Lung (tissue), 12 donors: ENCODE measurements around the gene TRAPPC3L. TPM values are rescaled to one million over a fixed set of nuclear protein-coding genes. Genes with fewer than 3 reads are reported as not detected.
A peak's percentile ranks its signal among the peaks of the same experiment; 100 is the strongest.

ENCODE experiments used
- ATAC-seq: fragments of 200-7000 bp; cut with Tn5 transposase; one replicate; pipeline ENCODE4 v1.9.1; 2020; ENCODE audit warnings: moderate number of reproducible peaks; ENCODE audit not compliant: insufficient read depth, low FRiP score
- DNase-seq, 3 donors: peaks; one replicate each; pipeline ENCODE4 v3.0.0-alpha.2; 2013 to 2017
- H3K27ac ChIP-seq, 2 donors: one replicate each; pipeline ENCODE4 v1.5.1; 2013; ENCODE audit warnings: mild to moderate bottlenecking in 2 of 2, moderate library complexity in 2 of 2, control low read depth in 1 of 2, inconsistent platforms in 1 of 2, low read depth in 1 of 2, low read length in 1 of 2
- H3K27me3 ChIP-seq, 3 donors: one replicate each; pipeline ENCODE4 v1.5.1; 2013; ENCODE audit warnings: low read length in 2 of 3; ENCODE audit not compliant: control insufficient read depth in 3 of 3, insufficient read depth in 3 of 3
- H3K36me3 ChIP-seq, 4 donors: one replicate each; pipeline ENCODE4 v1.5.1; 2013; ENCODE audit warnings: low read length in 4 of 4, mild to moderate bottlenecking in 1 of 4, moderate library complexity in 1 of 4; ENCODE audit not compliant: control insufficient read depth in 4 of 4, insufficient read depth in 4 of 4
- H3K4me1 ChIP-seq, 5 donors: one replicate each; pipeline ENCODE4 v1.5.1; 2013; ENCODE audit warnings: low read length in 5 of 5, mild to moderate bottlenecking in 2 of 5, moderate library complexity in 1 of 5; ENCODE audit not compliant: control insufficient read depth in 5 of 5, insufficient read depth in 5 of 5
- H3K4me3 ChIP-seq: one replicate; pipeline ENCODE4 v1.5.1; 2013; ENCODE audit warnings: mild to moderate bottlenecking, control low read depth, moderate library complexity
- H3K9ac ChIP-seq, 2 donors: one replicate each; pipeline ENCODE4 v1.5.1; 2013; ENCODE audit warnings: low read length in 2 of 2, control low read depth in 1 of 2; ENCODE audit not compliant: insufficient read depth in 1 of 2
- H3K9me3 ChIP-seq, 4 donors: one replicate each; pipeline ENCODE4 v1.5.1; 2013; ENCODE audit warnings: low read length in 3 of 4, mild to moderate bottlenecking in 1 of 4, moderate library complexity in 1 of 4; ENCODE audit not compliant: control insufficient read depth in 4 of 4, insufficient read depth in 3 of 4
- WGBS, 2 donors: extraction: QIAGEN DNeasy Blood & Tissue Kit; methylation state at CpG; one replicate each; pipeline ENCODE4 v1.1.7; 2013; 5-methylcytosine and 5-hydroxymethylcytosine counted together
- polyA plus RNA-seq, 2 donors: library from polyadenylated mRNA; stranded (reverse); fragments of 200-250 nt; gene quantifications; one replicate each; pipeline ENCODE4 v1.2.1, GENCODE V29; 2013
- total RNA-seq, 2 donors: library from RNA; depleted of rRNA in 1 of 2; stranded (reverse); fragments of >200 nt in 1 of 2; gene quantifications; one replicate each; pipeline ENCODE4 v1.2.1, GENCODE V29; 2014 to 2021
- TF ChIP-seq, protein P1 (sequence below): IDR thresholded peaks from 2 replicates; pipeline ENCODE4 v1.5.1; 2012; ENCODE audit warnings: mild to moderate bottlenecking; ENCODE audit errors: control extremely low read depth, extremely low read depth
- donor health status: control.
- donor health status: control.
- donor health status: Bipolar disorder and iron deficiency.
- donor health status: healthy.
- donor health status: DM: yes; HTN: yes; CAD: no.

Gene TRAPPC3L
- total and polyA plus RNA-seq, 4 donors = 0.07 to 0.28 (median 0.25) TPM; not detected in 1

DNA sequence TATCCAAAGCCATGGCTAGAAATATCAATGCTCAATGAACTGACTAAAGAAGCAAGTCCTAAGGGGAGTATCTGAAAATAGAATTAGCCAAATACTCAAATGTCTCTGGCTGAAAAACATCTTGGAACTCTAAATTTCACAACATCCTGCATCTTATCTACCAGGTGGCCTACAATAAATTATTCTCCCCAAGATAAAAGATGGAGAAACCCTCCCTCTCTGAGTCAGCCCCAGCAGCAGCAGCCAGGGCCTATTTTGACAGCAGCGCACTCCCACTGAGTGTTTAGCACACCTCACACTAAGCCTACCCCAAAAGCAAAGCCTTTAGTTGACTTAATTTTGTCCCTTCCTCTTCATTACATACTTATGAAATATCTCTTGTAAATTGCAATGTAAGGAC lies 78.4 kb downstream of the TRAPPC3L start:
- ATAC-seq = no peak
- 96 to 97% methylated on average over 1 of the region's 1 CpG for WGBS, 2 donors
- DNase-seq = no peak
- Histone ChIP-seq H3K27me3 (no peaks in the 10 kb centered on the region), H3K4me1 (peaks cover 0 to 27% (median 6%) of the 10 kb centered on the region in 5 donors), H3K9me3 (peaks cover 0 to 1% (median 0%) of the 10 kb centered on the region in 4 donors), H3K36me3 (no peaks in the 10 kb centered on the region), H3K9ac (no peak overlapping the region), H3K4me3 (no peak overlapping the region), H3K27ac (no peak overlapping the region)
- TF ChIP-seq, protein P1, sequence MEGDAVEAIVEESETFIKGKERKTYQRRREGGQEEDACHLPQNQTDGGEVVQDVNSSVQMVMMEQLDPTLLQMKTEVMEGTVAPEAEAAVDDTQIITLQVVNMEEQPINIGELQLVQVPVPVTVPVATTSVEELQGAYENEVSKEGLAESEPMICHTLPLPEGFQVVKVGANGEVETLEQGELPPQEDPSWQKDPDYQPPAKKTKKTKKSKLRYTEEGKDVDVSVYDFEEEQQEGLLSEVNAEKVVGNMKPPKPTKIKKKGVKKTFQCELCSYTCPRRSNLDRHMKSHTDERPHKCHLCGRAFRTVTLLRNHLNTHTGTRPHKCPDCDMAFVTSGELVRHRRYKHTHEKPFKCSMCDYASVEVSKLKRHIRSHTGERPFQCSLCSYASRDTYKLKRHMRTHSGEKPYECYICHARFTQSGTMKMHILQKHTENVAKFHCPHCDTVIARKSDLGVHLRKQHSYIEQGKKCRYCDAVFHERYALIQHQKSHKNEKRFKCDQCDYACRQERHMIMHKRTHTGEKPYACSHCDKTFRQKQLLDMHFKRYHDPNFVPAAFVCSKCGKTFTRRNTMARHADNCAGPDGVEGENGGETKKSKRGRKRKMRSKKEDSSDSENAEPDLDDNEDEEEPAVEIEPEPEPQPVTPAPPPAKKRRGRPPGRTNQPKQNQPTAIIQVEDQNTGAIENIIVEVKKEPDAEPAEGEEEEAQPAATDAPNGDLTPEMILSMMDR = no peak

DNA sequence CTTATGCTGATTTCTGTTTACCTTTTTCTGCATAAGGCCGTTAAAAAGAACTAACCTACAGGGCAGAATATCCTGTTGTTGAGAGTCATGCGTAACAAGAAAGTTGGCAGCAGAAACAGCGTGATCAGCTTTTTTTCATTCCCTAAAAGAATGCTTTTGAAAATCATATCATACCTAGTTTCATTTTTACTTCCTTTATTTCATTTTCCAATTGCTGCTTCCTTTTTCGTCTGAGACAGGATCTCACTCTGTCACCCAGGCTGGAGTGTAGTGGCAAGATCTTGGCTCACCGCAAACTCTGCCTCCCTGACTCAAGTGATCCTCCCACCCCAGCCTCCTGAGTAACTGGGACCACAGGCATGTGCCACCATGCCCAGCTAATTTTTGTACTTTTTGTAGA lies 80.2 kb downstream of the TRAPPC3L start:
- DNase-seq = peak in 2 of 3 donors; percentile 52 to 63
- Histone ChIP-seq H3K4me3 (no peak overlapping the region), H3K9me3 (peaks cover 0 to 1% (median 0%) of the 10 kb centered on the region in 4 donors), H3K36me3 (no peaks in the 10 kb centered on the region), H3K27me3 (no peaks in the 10 kb centered on the region), H3K9ac (no peak overlapping the region), H3K27ac (no peak overlapping the region), H3K4me1 (peaks cover 0 to 24% (median 7%) of the 10 kb centered on the region in 5 donors)
- 12 to 37% methylated on average over 5 of the region's 5 CpGs for WGBS, 2 donors
- ATAC-seq = no peak
- TF ChIP-seq, protein P1 = no peak

DNA sequence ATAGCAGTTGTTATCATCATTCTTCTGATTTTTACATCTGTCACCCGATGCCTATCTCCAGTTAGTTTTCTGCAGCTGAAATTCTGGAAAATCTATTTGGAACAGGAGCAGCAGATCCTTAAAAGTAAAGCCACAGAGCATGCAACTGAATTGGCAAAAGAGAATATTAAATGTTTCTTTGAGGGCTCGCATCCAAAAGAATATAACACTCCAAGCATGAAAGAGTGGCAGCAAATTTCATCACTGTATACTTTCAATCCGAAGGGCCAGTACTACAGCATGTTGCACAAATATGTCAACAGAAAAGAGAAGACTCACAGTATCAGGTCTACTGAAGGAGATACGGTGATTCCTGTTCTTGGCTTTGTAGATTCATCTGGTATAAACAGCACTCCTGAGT lies 82.2 kb downstream of the TRAPPC3L start:
- DNase-seq (peak in 2 of 3 donors; percentile 71 to 83), ATAC-seq (no peak)
- WGBS, 2 donors = 53 to 72% methylated on average over 4 of the region's 4 CpGs

More for the DNA sequence above, 82.2 kb downstream of the TRAPPC3L start:
- H3K27ac ChIP-seq = no peak overlapping the region
- H3K36me3 ChIP-seq = no peaks in the 10 kb centered on the region
- H3K9ac ChIP-seq = no peak overlapping the region
- H3K27me3 ChIP-seq = no peaks in the 10 kb centered on the region
- H3K9me3 ChIP-seq = peaks cover 0 to 1% (median 0%) of the 10 kb centered on the region in 4 donors
- H3K4me3 ChIP-seq = no peak overlapping the region
- peaks cover 0 to 24% (median 7%) of the 10 kb centered on the region in 5 donors for H3K4me1 ChIP-seq
- TF ChIP-seq, protein P1 = no peak
